SU-DHL-6 (cell line): ENCODE results near the gene MAN2B1.

Source experiments
- H2AFZ ChIP-seq: fragments of 200-600 bp; sonication (generic); 2 replicates; pipeline ENCODE4 v1.6.1; 2014; ENCODE audit warnings: low read depth, mild to moderate bottlenecking, moderate library complexity, mixed read lengths, antibody characterized with exemption, low read length; ENCODE audit not compliant: severe bottlenecking
- H3F3A ChIP-seq: fragments of 200-600 bp; shearing (Covaris generic); 2 replicates; pipeline ENCODE4 v1.6.0; 2016; ENCODE audit warnings: antibody characterized with exemption, mild to moderate bottlenecking; ENCODE audit not compliant: insufficient read depth
- H3K27ac ChIP-seq: fragments of 200-600 bp; sonication (generic); 2 replicates; pipeline ENCODE4 v1.5.1; 2016; ENCODE audit warnings: low read depth, mild to moderate bottlenecking, low read length, moderate library complexity, mixed read lengths
- H3K27me3 ChIP-seq: fragments of 200-600 bp; sonication (generic), shearing (Covaris generic); 2 replicates; pipeline ENCODE4 v1.6.0; 2014; ENCODE audit warnings: mild to moderate bottlenecking, low read length
- H3K36me3 ChIP-seq: fragments of 200-600 bp; sonication (generic); 2 replicates; pipeline ENCODE4 v1.6.1; 2014; ENCODE audit warnings: mild to moderate bottlenecking, low read length, mixed read lengths
- H3K4me2 ChIP-seq: fragments of 300-600, 200-600 bp; shearing (Covaris generic), sonication (generic); 2 replicates; pipeline ENCODE4 v1.6.0; 2014; ENCODE audit warnings: low read length, low read depth, mild to moderate bottlenecking; ENCODE audit not compliant: poor library complexity, severe bottlenecking
- H3K4me3 ChIP-seq: fragments of 200-600 bp; sonication (generic); 2 replicates; pipeline ENCODE4 v1.5.1; 2014; ENCODE audit warnings: antibody characterized with exemption, low read length, mild to moderate bottlenecking, mixed read lengths; ENCODE audit not compliant: insufficient read depth, poor library complexity, severe bottlenecking
- H3K79me2 ChIP-seq: fragments of 200-600 bp; sonication (generic); 2 replicates; pipeline ENCODE4 v1.6.1; 2014; ENCODE audit warnings: mild to moderate bottlenecking, low read length, moderate library complexity; ENCODE audit not compliant: insufficient read depth
- H3K9ac ChIP-seq: fragments of 200-600 bp; sonication (generic); 2 replicates; pipeline ENCODE4 v1.7.0; 2014; ENCODE audit warnings: mild to moderate bottlenecking, low read length
- H3K9me2 ChIP-seq: fragments of 200-600 bp; sonication (generic); replicated peaks from 2 replicates; pipeline ENCODE4 v1.6.1; 2014; ENCODE audit warnings: low read length; ENCODE audit not compliant: insufficient read depth
- H3K9me3 ChIP-seq: fragments of 200-600 bp; sonication (generic); 2 replicates; pipeline ENCODE4 v1.6.1; 2014; ENCODE audit warnings: low read length, mixed read lengths; ENCODE audit not compliant: insufficient read depth
- H4K20me1 ChIP-seq: fragments of 200-600 bp; sonication (generic); 2 replicates; pipeline ENCODE4 v1.6.1; 2014; ENCODE audit warnings: low read depth, mild to moderate bottlenecking, antibody characterized with exemption, low read length, moderate library complexity, mixed read lengths
- CTCF ChIP-seq: fragments of 200-600 bp; sonication (generic); IDR thresholded peaks from one replicate; pipeline ENCODE4 v1.5.1; 2017; ENCODE audit warnings: antibody characterized with exemption, mild to moderate bottlenecking, low read length, moderate library complexity; ENCODE audit not compliant: insufficient read depth, poor library complexity, severe bottlenecking
- EZH2phosphoT487 ChIP-seq: fragments of 200-600 bp; sonication (generic), shearing (Covaris generic); conservative IDR thresholded peaks from 2 replicates; pipeline ENCODE4 v1.6.1; 2018; ENCODE audit warnings: mild to moderate bottlenecking, antibody characterized with exemption, low read length, moderate library complexity, mixed read lengths

MAN2B1 gene

GRCh38 chr19:12675399-12675798 is 8.9 kb upstream of the MAN2B1 start:
- H3K27me3 ChIP-seq, result no peaks in the 10 kb centered on the region
- 0 out of 2 replicates have a peak, but pooled peaks cover 5% of the 10 kb centered on the region for H3F3A ChIP-seq
- no peak overlapping the region for H3K4me3 ChIP-seq
- H3K4me2 ChIP-seq, result no peak overlapping the region
- H3K9me2 ChIP-seq, result no peaks in the 10 kb centered on the region
- no peak overlapping the region for H3K9ac ChIP-seq
- no peaks in the 10 kb centered on the region; the same call in 1 of the 2 replicates for H3K36me3 ChIP-seq
- peaks cover 3% of the 10 kb centered on the region; the same call in 1 of the 2 replicates for H4K20me1 ChIP-seq
- H3K27ac ChIP-seq, result no peak overlapping the region
- no peaks in the 10 kb centered on the region for H3K9me3 ChIP-seq
- TF ChIP-seq CTCF (no peak), EZH2phosphoT487 (no peak)
- peaks cover 15% of the 10 kb centered on the region for H3K79me2 ChIP-seq
- no peak overlapping the region for H2AFZ ChIP-seq

GRCh38 chr19:12672744-12673143 is 6.2 kb upstream of the MAN2B1 start:
- Histone ChIP-seq H3K9me2 (no peaks in the 10 kb centered on the region), H3K4me2 (no peak overlapping the region), H3K79me2 (peaks cover 21% of the 10 kb centered on the region), H2AFZ (no peak overlapping the region), H3K27me3 (no peaks in the 10 kb centered on the region), H4K20me1 (peaks cover 3% of the 10 kb centered on the region; the same call in 1 of the 2 replicates), H3K27ac (no peak overlapping the region), H3F3A (0 out of 2 replicates have a peak, but pooled peaks cover 5% of the 10 kb centered on the region), H3K9me3 (no peaks in the 10 kb centered on the region), H3K9ac (no peak overlapping the region), H3K4me3 (no peak overlapping the region), H3K36me3 (no peaks in the 10 kb centered on the region; the same call in 1 of the 2 replicates)
- no peak for TF ChIP-seq EZH2phosphoT487
- TF ChIP-seq CTCF, result no peak

- peak overlapping the region; percentile 81 for H3K4me3 ChIP-seq
Measured at GRCh38 chr19:12670159-12670928, 3.8 kb upstream of the MAN2B1 start.

More at GRCh38 chr19:12670159-12670928, 3.8 kb upstream of the MAN2B1 start:
- Histone ChIP-seq H3K36me3 (no peaks in the 10 kb centered on the region; the same call in 1 of the 2 replicates), H3K9me3 (no peaks in the 10 kb centered on the region), H3K79me2 (peaks cover 40% of the 10 kb centered on the region), H2AFZ (peak overlapping the region; percentile 85), H3K27me3 (no peaks in the 10 kb centered on the region), H3K4me2 (peak overlapping the region; percentile 66), H3K9me2 (no peaks in the 10 kb centered on the region), H4K20me1 (no peaks in the 10 kb centered on the region; the same call in 1 of the 2 replicates), H3F3A (peaks cover 7% of the 10 kb centered on the region; the same call in 1 of the 2 replicates), H3K27ac (no peak overlapping the region), H3K9ac (peak overlapping the region; percentile 81)
- TF ChIP-seq EZH2phosphoT487 (no peak), CTCF (no peak)
